ENCODE measurements around the gene HMCN1. TPM values are rescaled to one million over a fixed set of nuclear protein-coding genes. Genes with fewer than 3 reads are reported as not detected.

The HMCN1 gene
- total RNA-seq, 1 donor from 2014 or later, result 28.0 TPM

DNA sequence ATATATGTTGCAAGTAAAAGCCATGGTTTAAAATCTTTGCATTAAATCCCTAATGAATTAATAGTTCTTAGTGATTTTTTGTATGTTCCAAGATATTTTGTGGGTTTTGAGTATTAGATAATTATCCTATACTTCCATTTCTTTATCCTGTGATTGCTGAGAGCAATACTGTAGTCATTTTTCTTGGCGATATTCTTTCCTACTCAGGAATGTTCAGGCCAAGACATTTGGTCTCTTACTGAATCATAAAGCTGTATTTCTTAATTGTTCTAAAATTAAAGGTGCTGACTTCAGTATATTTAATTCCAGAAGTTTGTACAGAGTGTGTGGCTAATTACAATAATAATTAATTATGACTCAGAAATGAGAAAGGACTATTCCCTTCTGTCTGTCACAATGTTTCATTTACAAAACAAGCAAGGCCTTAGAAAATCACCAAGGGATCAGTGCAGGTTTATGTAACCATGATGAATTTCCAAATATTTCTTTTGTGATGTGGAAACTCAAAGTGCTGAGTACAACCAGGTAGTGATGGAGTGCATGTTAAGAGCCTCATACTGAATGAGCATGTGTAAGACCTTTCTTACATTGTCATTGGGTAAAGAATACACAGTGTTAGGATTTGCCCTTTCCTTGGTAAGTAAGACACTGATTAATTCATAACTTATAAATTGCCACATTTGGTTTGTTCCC lies 161.2 kb downstream of the HMCN1 start:
- intact Hi-C loops (cut with DNase I), result no loop called here
- Histone ChIP-seq H3K27me3 (ENCODE audit: low read depth) (no peaks in the 10 kb centered on the region), H3K36me3 (no peaks in the 10 kb centered on the region), H3K27ac (no peak overlapping the region), H3K4me1 (no peaks in the 10 kb centered on the region), H3K4me3 (no peak overlapping the region), H3K9me3 (no peaks in the 10 kb centered on the region)
- ATAC-seq, result peak in 1 of 2 donors; percentile 31
- TF ChIP-seq, protein P1, sequence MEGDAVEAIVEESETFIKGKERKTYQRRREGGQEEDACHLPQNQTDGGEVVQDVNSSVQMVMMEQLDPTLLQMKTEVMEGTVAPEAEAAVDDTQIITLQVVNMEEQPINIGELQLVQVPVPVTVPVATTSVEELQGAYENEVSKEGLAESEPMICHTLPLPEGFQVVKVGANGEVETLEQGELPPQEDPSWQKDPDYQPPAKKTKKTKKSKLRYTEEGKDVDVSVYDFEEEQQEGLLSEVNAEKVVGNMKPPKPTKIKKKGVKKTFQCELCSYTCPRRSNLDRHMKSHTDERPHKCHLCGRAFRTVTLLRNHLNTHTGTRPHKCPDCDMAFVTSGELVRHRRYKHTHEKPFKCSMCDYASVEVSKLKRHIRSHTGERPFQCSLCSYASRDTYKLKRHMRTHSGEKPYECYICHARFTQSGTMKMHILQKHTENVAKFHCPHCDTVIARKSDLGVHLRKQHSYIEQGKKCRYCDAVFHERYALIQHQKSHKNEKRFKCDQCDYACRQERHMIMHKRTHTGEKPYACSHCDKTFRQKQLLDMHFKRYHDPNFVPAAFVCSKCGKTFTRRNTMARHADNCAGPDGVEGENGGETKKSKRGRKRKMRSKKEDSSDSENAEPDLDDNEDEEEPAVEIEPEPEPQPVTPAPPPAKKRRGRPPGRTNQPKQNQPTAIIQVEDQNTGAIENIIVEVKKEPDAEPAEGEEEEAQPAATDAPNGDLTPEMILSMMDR (IDR thresholded peaks at IDR 0.05), result no peak
- DNase-seq, result no peak

DNA sequence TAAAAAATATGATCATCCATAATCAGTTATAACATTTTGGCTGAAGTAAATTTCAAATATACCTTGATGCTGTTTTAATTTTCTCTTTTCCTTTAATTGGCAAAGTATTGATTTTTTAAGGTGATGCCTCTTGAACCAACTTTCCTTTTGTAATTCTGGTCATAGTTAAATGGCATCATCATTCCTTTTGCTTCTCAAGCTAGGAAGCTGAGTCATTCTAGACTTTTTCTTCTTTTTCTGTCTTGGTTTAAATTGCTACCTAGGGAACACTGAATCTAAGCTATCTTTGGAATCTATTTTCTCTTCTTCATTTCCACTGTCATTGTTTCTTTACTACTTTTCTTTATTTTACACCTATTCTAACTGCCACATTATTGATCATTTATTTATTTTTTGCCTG lies 162.7 kb downstream of the HMCN1 start:
- no peak for ATAC-seq
- intact Hi-C loops (cut with DNase I), result no loop called here
- TF ChIP-seq, protein P1 (IDR thresholded peaks at IDR 0.05), result no peak

GRCh38 chr1:185906186-185906585 lies 172.0 kb downstream of the HMCN1 start:
- intact Hi-C loops (cut with DNase I), result no loop called here
- Histone ChIP-seq H3K9me3 (no peaks in the 10 kb centered on the region), H3K36me3 (no peaks in the 10 kb centered on the region), H3K27me3 (ENCODE audit: low read depth) (no peaks in the 10 kb centered on the region), H3K4me3 (no peak overlapping the region), H3K27ac (no peak overlapping the region), H3K4me1 (no peaks in the 10 kb centered on the region)
- DNase-seq, result no peak
- TF ChIP-seq, protein P1 (IDR thresholded peaks at IDR 0.05), result no peak
- no peak for ATAC-seq

More for the DNA sequence above, 162.7 kb downstream of the HMCN1 start:
- no peaks in the 10 kb centered on the region for H3K4me1 ChIP-seq
- H3K36me3 ChIP-seq, result no peaks in the 10 kb centered on the region
- no peaks in the 10 kb centered on the region for H3K27me3 ChIP-seq (ENCODE audit: low read depth)
- H3K27ac ChIP-seq, result no peak overlapping the region
- H3K4me3 ChIP-seq, result no peak overlapping the region
- H3K9me3 ChIP-seq, result no peaks in the 10 kb centered on the region
- DNase-seq, result no peak

DNA sequence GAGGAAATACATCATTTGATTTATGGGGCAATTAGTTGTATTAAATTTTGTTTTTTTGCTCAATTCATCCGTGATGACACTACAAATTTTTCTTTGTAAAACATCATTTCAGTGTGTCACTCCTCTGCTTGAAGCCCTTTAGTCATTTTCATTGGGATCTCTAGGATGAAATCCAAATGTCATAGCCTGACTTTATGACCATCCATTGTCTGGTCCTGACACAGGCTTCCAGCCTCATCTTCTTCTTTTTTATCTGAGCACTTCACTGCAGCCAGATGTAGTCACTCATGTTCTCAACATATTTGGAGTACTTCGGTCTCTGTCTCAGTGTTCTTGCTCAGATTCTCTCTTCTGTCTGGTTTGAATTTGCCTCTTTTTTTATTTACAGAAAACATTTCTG lies 173.1 kb downstream of the HMCN1 start:
- TF ChIP-seq, protein P1 (IDR thresholded peaks at IDR 0.05), result no peak
- no peak for ATAC-seq
- intact Hi-C loops (cut with DNase I), result no loop called here
- Histone ChIP-seq H3K36me3 (no peaks in the 10 kb centered on the region), H3K27ac (no peak overlapping the region), H3K4me3 (no peak overlapping the region), H3K4me1 (no peaks in the 10 kb centered on the region), H3K27me3 (ENCODE audit: low read depth) (no peaks in the 10 kb centered on the region), H3K9me3 (no peaks in the 10 kb centered on the region)
- DNase-seq, result no peak

DNA sequence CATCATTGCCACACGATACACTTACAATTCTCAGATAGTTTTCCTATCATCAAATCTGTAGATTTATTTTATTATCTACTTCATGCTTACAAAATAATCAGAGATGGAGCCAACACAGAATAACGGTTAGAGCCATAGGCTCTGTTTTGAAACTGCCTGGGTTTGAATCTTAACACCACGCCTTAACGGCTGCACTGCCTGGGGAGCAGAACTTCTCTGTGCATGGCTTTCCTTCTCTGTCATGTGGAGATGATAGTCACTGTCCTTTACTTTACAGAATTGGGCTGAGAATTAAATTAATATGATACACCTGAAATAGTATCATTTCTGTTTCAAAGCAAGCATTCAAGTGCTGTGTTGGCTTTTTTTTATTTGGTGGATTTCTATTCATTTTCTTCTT lies 177.8 kb downstream of the HMCN1 start:
- H3K27me3 ChIP-seq (ENCODE audit: low read depth), result no peaks in the 10 kb centered on the region
- no peak overlapping the region for H3K4me3 ChIP-seq
- H3K27ac ChIP-seq, result no peak overlapping the region
- no peaks in the 10 kb centered on the region for H3K9me3 ChIP-seq
- no peaks in the 10 kb centered on the region for H3K36me3 ChIP-seq
- H3K4me1 ChIP-seq, result no peaks in the 10 kb centered on the region
- intact Hi-C loops (cut with DNase I), result no loop called here
- no peak for DNase-seq
- ATAC-seq, result no peak
- TF ChIP-seq, protein P1 (IDR thresholded peaks at IDR 0.05), result no peak
